HepG2 (cell line): ENCODE results near the gene LNPK. TPM values are rescaled to one million over a fixed set of nuclear protein-coding genes. Genes with fewer than 3 reads are reported as not detected.

Experiments used
- FOXC1 ChIP-seq: sonication (generic); formaldehyde crosslinking; IDR thresholded peaks from 2 replicates; pipeline ENCODE4 v1.8.0; 2022; ENCODE audit warnings: mild to moderate bottlenecking, missing genetic modification reagents, borderline replicate concordance
- IRX3 ChIP-seq: sonication (generic); formaldehyde crosslinking; IDR thresholded peaks from 2 replicates; pipeline ENCODE4 v1.8.1; 2023; ENCODE audit warnings: mild to moderate bottlenecking, low read depth, missing genetic modification reagents, borderline replicate concordance
- RAD21 ChIP-seq: fragments of 450-650 bp; formaldehyde crosslinking; IDR thresholded peaks from 2 replicates; pipeline ENCODE4 v1.5.0; 2020; ENCODE audit warnings: mild to moderate bottlenecking
- RARG ChIP-seq: sonication (generic); formaldehyde crosslinking; IDR thresholded peaks from 2 replicates; pipeline ENCODE4 v1.4.0; 2020; ENCODE audit warnings: low read depth, mild to moderate bottlenecking, missing genetic modification reagents
- SAP130 ChIP-seq: IDR thresholded peaks from 2 replicates; pipeline ENCODE4 v1.6.1; 2016; ENCODE audit warnings: low read depth
- ZNF235 ChIP-seq: sonication (generic); formaldehyde crosslinking; IDR thresholded peaks from 2 replicates; pipeline ENCODE4 v1.8.1; 2023; ENCODE audit warnings: mild to moderate bottlenecking, missing genetic modification reagents, borderline replicate concordance
- ZNF296 ChIP-seq: sonication (generic); formaldehyde crosslinking; conservative IDR thresholded peaks from 2 replicates; pipeline ENCODE4 v1.5.0; 2020; ENCODE audit warnings: mild to moderate bottlenecking, missing genetic modification reagents
- ZNF451 ChIP-seq: sonication (generic); formaldehyde crosslinking; IDR thresholded peaks from 2 replicates; pipeline ENCODE4 v1.5.0; 2020; ENCODE audit warnings: mild to moderate bottlenecking, missing genetic modification reagents
- ZNF563 ChIP-seq: sonication (generic); formaldehyde crosslinking; IDR thresholded peaks from 2 replicates; pipeline ENCODE4 v1.8.0; 2022; ENCODE audit warnings: mild to moderate bottlenecking, moderate library complexity, missing genetic modification reagents
- ZNF776 ChIP-seq: sonication (generic); formaldehyde crosslinking; IDR thresholded peaks from 2 replicates; pipeline ENCODE4 v1.4.0; 2020; ENCODE audit warnings: mild to moderate bottlenecking, missing genetic modification reagents
- polyA plus RNA-seq, 8 experiments: library from polyadenylated mRNA; depleted of rRNA in 3 of 8; stranded (reverse) in 7 of 8; unstranded in 1 of 8; fragments of >200 nt; fragmentation: Illumina TruSeq in 4 of 8; extraction: Trizol in 4 of 8; gene quantifications; 2 replicates each; pipeline versions ENCODE4 v1.2.1 to v1.2.3, GENCODE V29; 2011 to 2016; ENCODE audit warnings: low read depth in 4 of 8, missing spikeins in 1 of 8, mixed read lengths in 1 of 8; ENCODE audit not compliant: insufficient read depth in 1 of 8
- total RNA-seq, 5 experiments: library from RNA; depleted of rRNA; stranded (reverse); fragments of >200 nt; fragmentation: Illumina TruSeq; extraction: Trizol; gene quantifications; 2 replicates each; pipeline ENCODE4 v1.2.3, GENCODE V29; 2016; ENCODE audit warnings: low read depth in 1 of 5
- TF ChIP-seq, protein P1 (sequence below), 2 experiments: sonication (generic) in 1 of 2; formaldehyde crosslinking in 1 of 2; IDR thresholded peaks; 2 replicates each; pipeline versions ENCODE4 v1.5.1 to v1.6.1; 2011 to 2020; ENCODE audit warnings: borderline replicate concordance in 1 of 2, low read depth in 1 of 2, low read length in 1 of 2, mild to moderate bottlenecking in 1 of 2, missing genetic modification reagents in 1 of 2, moderate library complexity in 1 of 2
- TF ChIP-seq, protein P2 (sequence below): sonication (generic); formaldehyde crosslinking; IDR thresholded peaks from 2 replicates; pipeline ENCODE4 v1.8.0; 2022; ENCODE audit warnings: low read depth, missing genetic modification reagents
- TF ChIP-seq, protein P3 (sequence below): fragments of 450-650 bp; IDR thresholded peaks from 2 replicates; pipeline ENCODE4 v1.6.1; 2016
- TF ChIP-seq, protein P4 (sequence below): sonication (generic); formaldehyde crosslinking; IDR thresholded peaks from 2 replicates; pipeline ENCODE4 v1.4.0; 2020; ENCODE audit warnings: missing genetic modification reagents, borderline replicate concordance
- TF ChIP-seq, protein P5 (sequence below): IDR thresholded peaks from 2 replicates; pipeline ENCODE4 v1.4.0; 2020; ENCODE audit warnings: mild to moderate bottlenecking, missing genetic modification reagents

LNPK gene
- total and polyA plus RNA-seq, 2 of the 13 experiments (the other 11 are each of a cell fraction or from before 2014, with no cell fraction given): 25.4 to 26.1 TPM

DNA sequence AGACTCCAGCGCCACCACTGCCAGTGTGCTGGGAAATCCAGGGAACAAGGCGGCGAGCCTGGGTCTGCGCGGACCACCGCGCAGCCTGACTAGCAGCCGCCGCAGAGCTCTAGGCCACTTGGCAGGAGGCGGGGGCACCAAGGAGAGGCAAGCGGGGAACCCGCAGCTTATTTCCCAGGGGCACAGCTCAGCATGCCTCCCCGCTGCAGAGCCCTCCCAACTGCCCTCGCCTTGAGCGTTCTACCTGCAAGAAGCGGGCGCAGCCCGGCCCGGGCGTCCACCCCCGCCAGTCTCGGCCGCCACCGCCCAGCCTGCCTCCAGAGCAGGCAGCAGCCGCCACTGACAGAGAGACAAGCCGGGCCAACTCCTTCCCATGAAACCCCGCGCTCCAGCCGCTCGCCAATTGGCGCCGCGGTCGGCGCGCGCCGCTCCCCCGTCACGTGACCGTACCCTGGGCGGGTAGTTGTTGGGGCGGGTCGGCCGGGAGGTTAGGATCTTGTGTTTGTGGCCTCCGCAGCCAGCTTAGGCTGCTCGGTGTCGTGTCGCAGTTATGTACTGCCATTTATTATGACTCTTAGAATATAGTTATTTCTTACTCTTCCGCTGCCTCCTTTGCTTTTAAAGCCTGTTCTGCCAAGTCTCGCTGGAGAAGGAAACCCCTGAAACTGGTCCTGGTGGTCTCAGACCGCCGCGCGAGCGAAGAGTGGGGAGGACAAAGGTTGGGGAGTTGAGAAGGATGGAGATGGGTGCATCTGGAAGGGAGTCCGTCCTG is at the start of gene LNPK (continued):
- TF ChIP-seq, protein P1, sequence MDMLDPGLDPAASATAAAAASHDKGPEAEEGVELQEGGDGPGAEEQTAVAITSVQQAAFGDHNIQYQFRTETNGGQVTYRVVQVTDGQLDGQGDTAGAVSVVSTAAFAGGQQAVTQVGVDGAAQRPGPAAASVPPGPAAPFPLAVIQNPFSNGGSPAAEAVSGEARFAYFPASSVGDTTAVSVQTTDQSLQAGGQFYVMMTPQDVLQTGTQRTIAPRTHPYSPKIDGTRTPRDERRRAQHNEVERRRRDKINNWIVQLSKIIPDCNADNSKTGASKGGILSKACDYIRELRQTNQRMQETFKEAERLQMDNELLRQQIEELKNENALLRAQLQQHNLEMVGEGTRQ (IDR thresholded peaks at IDR 0.05; ENCODE audit: low read depth, low read length): peak; percentile 96
- TF ChIP-seq, protein P1 (CRISPR knock-in tag; IDR thresholded peaks at IDR 0.05; ENCODE audit: borderline replicate concordance): peak; percentile 99
- TF ChIP-seq ZNF776 (CRISPR knock-in tag): peak; percentile 96
- TF ChIP-seq, protein P2, sequence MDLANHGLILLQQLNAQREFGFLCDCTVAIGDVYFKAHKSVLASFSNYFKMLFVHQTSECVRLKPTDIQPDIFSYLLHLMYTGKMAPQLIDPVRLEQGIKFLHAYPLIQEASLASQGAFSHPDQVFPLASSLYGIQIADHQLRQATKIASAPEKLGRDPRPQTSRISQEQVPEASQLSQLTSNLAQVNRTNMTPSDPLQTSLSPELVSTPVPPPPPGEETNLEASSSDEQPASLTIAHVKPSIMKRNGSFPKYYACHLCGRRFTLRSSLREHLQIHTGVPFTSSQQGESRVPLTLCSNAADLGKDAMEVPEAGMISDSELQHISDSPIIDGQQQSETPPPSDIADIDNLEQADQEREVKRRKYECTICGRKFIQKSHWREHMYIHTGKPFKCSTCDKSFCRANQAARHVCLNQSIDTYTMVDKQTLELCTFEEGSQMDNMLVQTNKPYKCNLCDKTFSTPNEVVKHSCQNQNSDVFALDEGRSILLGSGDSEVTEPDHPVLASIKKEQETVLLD (CRISPR knock-in tag): peak; percentile 49; the same call in 1 of the 2 replicates
- TF ChIP-seq, protein P3, sequence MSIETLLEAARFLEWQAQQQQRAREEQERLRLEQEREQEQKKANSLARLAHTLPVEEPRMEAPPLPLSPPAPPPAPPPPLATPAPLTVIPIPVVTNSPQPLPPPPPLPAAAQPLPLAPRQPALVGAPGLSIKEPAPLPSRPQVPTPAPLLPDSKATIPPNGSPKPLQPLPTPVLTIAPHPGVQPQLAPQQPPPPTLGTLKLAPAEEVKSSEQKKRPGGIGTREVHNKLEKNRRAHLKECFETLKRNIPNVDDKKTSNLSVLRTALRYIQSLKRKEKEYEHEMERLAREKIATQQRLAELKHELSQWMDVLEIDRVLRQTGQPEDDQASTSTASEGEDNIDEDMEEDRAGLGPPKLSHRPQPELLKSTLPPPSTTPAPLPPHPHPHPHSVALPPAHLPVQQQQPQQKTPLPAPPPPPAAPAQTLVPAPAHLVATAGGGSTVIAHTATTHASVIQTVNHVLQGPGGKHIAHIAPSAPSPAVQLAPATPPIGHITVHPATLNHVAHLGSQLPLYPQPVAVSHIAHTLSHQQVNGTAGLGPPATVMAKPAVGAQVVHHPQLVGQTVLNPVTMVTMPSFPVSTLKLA: peak; percentile 51
- TF ChIP-seq FOXC1 (CRISPR knock-in tag): peak; percentile 95; the same call in 1 of the 2 replicates
- peak; percentile 96 for TF ChIP-seq SAP130 (CRISPR knock-in tag)
- TF ChIP-seq ZNF563: peak; percentile 87; the same call in 1 of the 2 replicates
- TF ChIP-seq, protein P4, sequence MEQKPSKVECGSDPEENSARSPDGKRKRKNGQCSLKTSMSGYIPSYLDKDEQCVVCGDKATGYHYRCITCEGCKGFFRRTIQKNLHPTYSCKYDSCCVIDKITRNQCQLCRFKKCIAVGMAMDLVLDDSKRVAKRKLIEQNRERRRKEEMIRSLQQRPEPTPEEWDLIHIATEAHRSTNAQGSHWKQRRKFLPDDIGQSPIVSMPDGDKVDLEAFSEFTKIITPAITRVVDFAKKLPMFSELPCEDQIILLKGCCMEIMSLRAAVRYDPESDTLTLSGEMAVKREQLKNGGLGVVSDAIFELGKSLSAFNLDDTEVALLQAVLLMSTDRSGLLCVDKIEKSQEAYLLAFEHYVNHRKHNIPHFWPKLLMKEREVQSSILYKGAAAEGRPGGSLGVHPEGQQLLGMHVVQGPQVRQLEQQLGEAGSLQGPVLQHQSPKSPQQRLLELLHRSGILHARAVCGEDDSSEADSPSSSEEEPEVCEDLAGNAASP (CRISPR knock-in tag): no peak; the same call in 1 of the 2 replicates
- TF ChIP-seq ZNF235 (CRISPR knock-in tag): peak; percentile 98; the same call in 1 of the 2 replicates
- peak; percentile 53; the same call in 1 of the 2 replicates for TF ChIP-seq RAD21 (CRISPR knock-in tag)
- peak; percentile 47; the same call in 1 of the 2 replicates for TF ChIP-seq RARG (CRISPR knock-in tag)
- TF ChIP-seq, protein P5, sequence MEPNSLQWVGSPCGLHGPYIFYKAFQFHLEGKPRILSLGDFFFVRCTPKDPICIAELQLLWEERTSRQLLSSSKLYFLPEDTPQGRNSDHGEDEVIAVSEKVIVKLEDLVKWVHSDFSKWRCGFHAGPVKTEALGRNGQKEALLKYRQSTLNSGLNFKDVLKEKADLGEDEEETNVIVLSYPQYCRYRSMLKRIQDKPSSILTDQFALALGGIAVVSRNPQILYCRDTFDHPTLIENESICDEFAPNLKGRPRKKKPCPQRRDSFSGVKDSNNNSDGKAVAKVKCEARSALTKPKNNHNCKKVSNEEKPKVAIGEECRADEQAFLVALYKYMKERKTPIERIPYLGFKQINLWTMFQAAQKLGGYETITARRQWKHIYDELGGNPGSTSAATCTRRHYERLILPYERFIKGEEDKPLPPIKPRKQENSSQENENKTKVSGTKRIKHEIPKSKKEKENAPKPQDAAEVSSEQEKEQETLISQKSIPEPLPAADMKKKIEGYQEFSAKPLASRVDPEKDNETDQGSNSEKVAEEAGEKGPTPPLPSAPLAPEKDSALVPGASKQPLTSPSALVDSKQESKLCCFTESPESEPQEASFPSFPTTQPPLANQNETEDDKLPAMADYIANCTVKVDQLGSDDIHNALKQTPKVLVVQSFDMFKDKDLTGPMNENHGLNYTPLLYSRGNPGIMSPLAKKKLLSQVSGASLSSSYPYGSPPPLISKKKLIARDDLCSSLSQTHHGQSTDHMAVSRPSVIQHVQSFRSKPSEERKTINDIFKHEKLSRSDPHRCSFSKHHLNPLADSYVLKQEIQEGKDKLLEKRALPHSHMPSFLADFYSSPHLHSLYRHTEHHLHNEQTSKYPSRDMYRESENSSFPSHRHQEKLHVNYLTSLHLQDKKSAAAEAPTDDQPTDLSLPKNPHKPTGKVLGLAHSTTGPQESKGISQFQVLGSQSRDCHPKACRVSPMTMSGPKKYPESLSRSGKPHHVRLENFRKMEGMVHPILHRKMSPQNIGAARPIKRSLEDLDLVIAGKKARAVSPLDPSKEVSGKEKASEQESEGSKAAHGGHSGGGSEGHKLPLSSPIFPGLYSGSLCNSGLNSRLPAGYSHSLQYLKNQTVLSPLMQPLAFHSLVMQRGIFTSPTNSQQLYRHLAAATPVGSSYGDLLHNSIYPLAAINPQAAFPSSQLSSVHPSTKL (CRISPR knock-in tag): peak; percentile 69
- peak; percentile 82; the same call in 1 of the 2 replicates for TF ChIP-seq IRX3 (CRISPR knock-in tag)
- TF ChIP-seq ZNF296 (CRISPR knock-in tag): 0 out of 2 replicates have a peak, but pooled peaks have one; percentile 8
- peak; percentile 46; the same call in 1 of the 2 replicates for TF ChIP-seq ZNF451 (CRISPR knock-in tag)
